T-cell (primary cell): Measurements from ENCODE around the gene FGF19. TPM values are rescaled to one million over a fixed set of nuclear protein-coding genes. Genes with fewer than 3 reads are reported as not detected.

ENCODE experiments used
- ATAC-seq, 4 experiments: fragments of 200-7000 bp in 3 of 4; fragments of 150-1000 bp in 1 of 4; cut with Tn5 transposase; replicated peaks in 1 of 4; 1 replicate in 3 of 4; 2 replicates in 1 of 4; pipeline ENCODE4 v1.10.0; 2021; ENCODE audit warnings: moderate library complexity in 3 of 4, mild to moderate bottlenecking in 2 of 4, moderate number of reproducible peaks in 1 of 4
- CTCF ChIA-PET, 2 donors: fragments of 300-600 bp; sonication (Branson Sonifier 250); formaldehyde crosslinking; loops; one replicate each; lab custom pipeline; 2022; ENCODE audit warnings: antibody characterized with exemption in 2 of 2; lab: Charles Lee
- POLR2A ChIA-PET, 2 donors: fragments of 300-600 bp; sonication (Branson Sonifier 250); formaldehyde crosslinking; loops; one replicate each; lab custom pipeline; 2022; ENCODE audit warnings: antibody characterized with exemption in 2 of 2; lab: Charles Lee
- DNase-seq, 35 experiments: peaks; one replicate each; pipeline versions ENCODE4 v3.0.0 to v3.0.0-alpha.2; 2013 to 2023
- H3K27ac ChIP-seq: one replicate; pipeline ENCODE4 v1.5.1; 2013; ENCODE audit warnings: low read length
- H3K27me3 ChIP-seq, 2 experiments: replicated peaks in 1 of 2; 1 replicate in 1 of 2; 2 replicates in 1 of 2; pipeline versions ENCODE4 v1.6.1 to v1.7.0; 2013; ENCODE audit warnings: low read length in 1 of 2, mixed read lengths in 1 of 2; ENCODE audit not compliant: control insufficient read depth in 2 of 2, insufficient read depth in 2 of 2; ENCODE audit errors: extremely low read depth in 1 of 2
- H3K36me3 ChIP-seq, 2 donors: 1 replicate in 1 of 2; 2 replicates in 1 of 2; pipeline versions ENCODE4 v1.6.1 to v1.7.0; 2013; ENCODE audit warnings: low read length in 1 of 2; ENCODE audit not compliant: control insufficient read depth in 2 of 2, insufficient read depth in 1 of 2; ENCODE audit errors: extremely low read depth in 1 of 2
- H3K4me1 ChIP-seq, 2 experiments: 1 replicate in 1 of 2; 2 replicates in 1 of 2; pipeline versions ENCODE4 v1.6.1 to v1.7.0; 2013; ENCODE audit warnings: low read length in 2 of 2, mixed read lengths in 1 of 2; ENCODE audit not compliant: insufficient read depth in 2 of 2, control insufficient read depth in 1 of 2; ENCODE audit errors: extremely low read depth in 1 of 2
- H3K4me3 ChIP-seq, 2 donors: 1 replicate in 1 of 2; 2 replicates in 1 of 2; pipeline versions ENCODE4 v1.5.1 to v1.7.0; 2013; ENCODE audit warnings: mild to moderate bottlenecking in 2 of 2, low read length in 1 of 2, moderate library complexity in 1 of 2; ENCODE audit not compliant: control insufficient read depth in 1 of 2; ENCODE audit errors: extremely low read depth in 1 of 2
- H3K9me3 ChIP-seq: 2 replicates; pipeline ENCODE4 v1.7.0; 2013
- H3K27ac Mint-ChIP-seq, 2 donors: one replicate each; pipeline ENCODE4 v1.8.0; 2020 to 2021; ENCODE audit warnings: mild to moderate bottlenecking in 2 of 2, mixed read lengths in 2 of 2
- H3K27me3 Mint-ChIP-seq, 2 donors: one replicate each; pipeline ENCODE4 v1.8.0; 2021 to 2022; ENCODE audit warnings: mixed read lengths in 2 of 2
- H3K36me3 Mint-ChIP-seq: one replicate; pipeline ENCODE4 v1.8.0; 2021; ENCODE audit warnings: mixed read lengths
- H3K4me1 Mint-ChIP-seq, 3 donors: one replicate each; pipeline ENCODE4 v1.8.0; 2020 to 2022; ENCODE audit warnings: mixed read lengths in 3 of 3, mild to moderate bottlenecking in 1 of 3
- H3K4me3 Mint-ChIP-seq, 3 donors: one replicate each; pipeline ENCODE4 v1.8.0; 2020 to 2022; ENCODE audit warnings: mild to moderate bottlenecking in 3 of 3, mixed read lengths in 3 of 3, moderate library complexity in 3 of 3
- H3K9me3 Mint-ChIP-seq, 3 donors: one replicate each; pipeline ENCODE4 v1.8.0; 2020 to 2022; ENCODE audit warnings: mixed read lengths in 3 of 3
- WGBS: methylation state at CpG from one replicate; pipeline ENCODE4 v1.1.5; 2013; ENCODE audit warnings: missing lambda C conversion rate; ENCODE audit not compliant: insufficient coverage; 5-methylcytosine and 5-hydroxymethylcytosine counted together
- total RNA-seq, 35 experiments: library from RNA in 6 of 35; stranded (reverse) in 6 of 35; fragments of 120-200 nt in 1 of 35; gene quantifications; one replicate each; pipeline versions ENCODE4 v1.2.1 to v1.2.4 and lab custom pipeline; 2013 to 2026

The FGF19 gene
- total RNA-seq, 5 donors from 2014 or later (not counting 1 experiment from before 2014, with no cell fraction given), result 0.09 TPM; not detected in 4

DNA sequence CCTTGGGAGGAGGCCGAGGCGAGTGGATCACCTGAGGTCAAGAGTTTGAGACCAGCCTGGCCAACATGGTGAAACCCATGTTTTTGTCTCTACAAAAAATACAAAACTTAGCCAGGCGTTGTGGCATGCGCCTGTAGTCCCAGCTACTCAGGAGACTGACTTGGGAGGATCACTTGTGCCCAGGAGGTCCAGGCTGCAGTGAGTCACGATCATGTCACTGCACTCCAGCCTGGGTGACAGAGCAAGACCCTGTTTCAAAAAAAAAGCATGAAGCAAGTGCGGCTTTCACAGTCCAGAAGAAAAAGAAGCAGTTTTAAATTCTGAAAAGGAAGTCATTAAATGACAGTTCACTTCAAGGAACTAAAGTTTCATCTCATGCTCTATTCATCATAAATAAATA, 21.6 kb downstream of the FGF19 start:
- peaks cover 6 to 8% (median 7%) of the 10 kb centered on the region in 3 donors for H3K4me1 Mint-ChIP-seq
- POLR2A ChIA-PET, result no interaction called here
- Histone ChIP-seq H3K9me3 (no peaks in the 10 kb centered on the region), H3K4me3 (no peak overlapping the region), H3K27me3 (peaks cover 2 to 26% of the 10 kb centered on the region in 2 experiments), H3K27ac (no peak overlapping the region), H3K36me3 (no peaks in the 10 kb centered on the region), H3K4me1 (peaks cover 0 to 8% of the 10 kb centered on the region in 2 experiments)
- no peak overlapping the region for H3K27ac Mint-ChIP-seq
- 87% methylated on average over 5 of the region's 6 CpGs for WGBS
- no peaks in the 10 kb centered on the region for H3K36me3 Mint-ChIP-seq
- no peak overlapping the region for H3K4me3 Mint-ChIP-seq
- no peaks in the 10 kb centered on the region for H3K9me3 Mint-ChIP-seq
- ATAC-seq, result no peak
- H3K27me3 Mint-ChIP-seq, result peaks cover 5 to 9% of the 10 kb centered on the region in 2 donors
- CTCF ChIA-PET, result no interaction called here
- DNase-seq, result no peak

DNA sequence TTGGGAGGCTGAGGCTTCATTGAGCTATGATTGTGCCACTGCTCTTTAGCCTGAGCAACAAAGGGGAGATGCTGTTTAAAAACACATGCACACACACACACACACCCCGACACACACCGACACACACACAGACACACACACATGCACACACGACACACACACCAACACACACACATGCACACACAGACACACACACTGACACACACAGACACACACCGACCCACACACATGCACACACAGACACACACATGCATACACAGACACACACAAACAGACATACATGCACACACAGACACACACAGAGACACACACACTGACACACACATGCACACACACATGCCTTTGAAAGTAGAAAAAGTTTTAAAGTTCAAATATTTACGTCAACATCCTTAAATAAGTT, 23.1 kb downstream of the FGF19 start:
- POLR2A ChIA-PET, result no interaction called here
- WGBS, result 86% methylated on average over 3 of the region's 5 CpGs
- ATAC-seq, result no peak

DNA sequence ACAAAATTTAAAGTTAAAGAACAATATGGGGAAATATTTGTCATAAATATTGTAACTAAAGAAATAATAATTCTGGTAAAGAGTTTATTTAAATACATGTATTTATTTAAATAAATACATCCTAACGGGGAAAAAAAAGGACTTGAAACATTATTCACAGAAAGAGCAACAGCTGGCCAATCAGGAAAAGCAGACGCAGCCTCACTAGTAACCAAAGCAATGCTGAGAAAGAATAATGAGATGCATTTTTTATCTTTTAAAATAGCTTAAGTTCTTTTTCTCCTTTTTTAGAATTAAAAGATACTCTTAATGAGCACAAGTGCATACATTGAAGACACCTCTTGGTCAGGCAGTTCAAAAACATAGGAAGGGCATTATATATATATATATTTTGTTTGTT, 26.1 kb downstream of the FGF19 start:
- Mint-ChIP-seq H3K27me3 (no peaks in the 10 kb centered on the region), H3K4me1 (peaks cover 17 to 25% (median 24%) of the 10 kb centered on the region in 3 donors), H3K36me3 (peaks cover 3% of the 10 kb centered on the region), H3K4me3 (no peak overlapping the region), H3K27ac (no peak overlapping the region), H3K9me3 (no peaks in the 10 kb centered on the region)
- DNase-seq, result no peak
- Histone ChIP-seq H3K4me3 (no peak overlapping the region), H3K27me3 (no peaks in the 10 kb centered on the region), H3K4me1 (peaks cover 8 to 21% of the 10 kb centered on the region in 2 experiments), H3K27ac (no peak overlapping the region), H3K9me3 (no peaks in the 10 kb centered on the region), H3K36me3 (no peaks in the 10 kb centered on the region)
- POLR2A ChIA-PET, result no interaction called here
- WGBS, result no CpG with 5 or more reads among the region's 2 CpGs
- no peak for ATAC-seq
- CTCF ChIA-PET, result no interaction called here

More for the DNA sequence above, 23.1 kb downstream of the FGF19 start:
- DNase-seq, result no peak
- no peaks in the 10 kb centered on the region for H3K36me3 ChIP-seq
- no peak overlapping the region for H3K4me3 Mint-ChIP-seq
- H3K27ac ChIP-seq, result no peak overlapping the region
- no peaks in the 10 kb centered on the region for H3K36me3 Mint-ChIP-seq
- H3K9me3 ChIP-seq, result no peaks in the 10 kb centered on the region
- H3K27me3 ChIP-seq, result peaks cover 0 to 10% of the 10 kb centered on the region in 2 experiments
- H3K27me3 Mint-ChIP-seq, result peaks cover 0 to 3% of the 10 kb centered on the region in 2 donors
- CTCF ChIA-PET, result no interaction called here
- H3K4me1 ChIP-seq, result peaks cover 0 to 5% of the 10 kb centered on the region in 2 experiments
- no peaks in the 10 kb centered on the region for H3K9me3 Mint-ChIP-seq
- no peak overlapping the region for H3K4me3 ChIP-seq
- no peak overlapping the region for H3K27ac Mint-ChIP-seq
- peaks cover 3 to 4% (median 3%) of the 10 kb centered on the region in 3 donors for H3K4me1 Mint-ChIP-seq

- peak; percentile 92 to 96 (median 92) for ATAC-seq
- Mint-ChIP-seq H3K27ac (peak within 1 kb of the TSS; percentile 85 to 90), H3K27me3 (no peaks in the 10 kb centered on the region), H3K4me1 (peaks cover 33 to 43% (median 42%) of the 10 kb centered on the region in 3 donors), H3K4me3 (peak within 1 kb of the TSS; percentile 92 to 96 (median 95)), H3K9me3 (no peaks in the 10 kb centered on the region), H3K36me3 (peaks cover 16% of the 10 kb centered on the region)
- Histone ChIP-seq H3K27ac (peak within 1 kb of the TSS; percentile 57), H3K4me1 (peaks cover 8 to 24% of the 10 kb centered on the region in 2 experiments), H3K9me3 (no peaks in the 10 kb centered on the region), H3K4me3 (peak within 1 kb of the TSS; percentile 91 to 94), H3K27me3 (no peaks in the 10 kb centered on the region), H3K36me3 (peaks cover 9 to 16% of the 10 kb centered on the region in 2 donors)
- WGBS, result 4% methylated on average over 67 of the region's 72 CpGs
- peak; percentile 84 to 96 (median 92) for DNase-seq
- ChIA-PET CTCF (interaction anchor here in 1 of 2 donors (0.6 kb wide), 1 partner anchor 926 kb away, joined by 3 read pairs; no protein-coding TSS in a partner anchor), POLR2A (no interaction called here)
Observed at GRCh38 chr11:69674886-69675714, 28.7 kb downstream of the FGF19 start, which contains the start of gene LTO1. LTO1 (minus strand) TSS chr11:69675353; CDS start chr11:69675239, 114 bp downstream.

DNA sequence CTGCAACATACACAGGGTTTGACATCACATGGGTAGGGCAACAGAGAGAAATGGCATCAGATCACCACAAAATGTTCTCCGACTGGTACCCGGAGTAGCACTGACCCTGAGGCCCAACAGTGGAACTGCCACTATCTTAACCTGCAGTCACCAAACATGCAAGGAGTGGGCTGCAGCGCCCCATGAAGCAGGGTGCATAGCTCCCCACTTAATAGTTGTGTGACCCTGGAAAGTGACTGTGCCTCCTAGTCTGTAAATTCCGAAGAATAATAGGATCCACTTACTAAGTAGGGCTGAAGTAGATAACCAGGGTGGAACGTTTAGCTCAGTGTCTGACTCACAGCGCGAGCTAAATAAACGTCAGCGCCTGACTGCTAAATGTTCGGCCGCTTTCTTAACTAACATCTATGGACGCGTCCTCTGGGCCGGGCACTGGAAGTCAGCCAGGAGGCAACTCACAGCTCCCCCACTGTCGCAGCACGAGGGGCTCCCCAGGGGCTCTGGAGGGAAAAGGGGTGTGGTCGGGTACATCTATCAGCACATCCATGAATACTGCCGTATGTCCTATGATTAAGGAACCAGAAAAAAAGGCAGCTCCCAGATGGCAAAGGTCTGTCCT, 29.4 kb downstream of the FGF19 start:
- Histone ChIP-seq H3K4me1 (peaks cover 8 to 24% of the 10 kb centered on the region in 2 experiments), H3K36me3 (peaks cover 12 to 21% of the 10 kb centered on the region in 2 donors), H3K9me3 (no peaks in the 10 kb centered on the region), H3K27ac (peak overlapping the region; percentile 57), H3K4me3 (peak overlapping the region; percentile 91 to 94), H3K27me3 (no peaks in the 10 kb centered on the region)
- Mint-ChIP-seq H3K9me3 (no peaks in the 10 kb centered on the region), H3K27me3 (no peaks in the 10 kb centered on the region), H3K36me3 (peaks cover 17% of the 10 kb centered on the region), H3K4me1 (peaks cover 35 to 45% (median 44%) of the 10 kb centered on the region in 3 donors), H3K4me3 (peak overlapping the region; percentile 92 to 96 (median 95)), H3K27ac (peak overlapping the region; percentile 72 to 85)
- WGBS, result 25% methylated on average over 12 of the region's 18 CpGs
- ChIA-PET POLR2A (no interaction called here), CTCF (no interaction called here)
- DNase-seq (peak in 1 of 35 experiments; percentile 11), ATAC-seq (peak in 1 of 4 experiments; percentile 2)

- H3K4me3 ChIP-seq, result no peak overlapping the region
- Mint-ChIP-seq H3K4me3 (no peak overlapping the region), H3K27me3 (no peaks in the 10 kb centered on the region), H3K4me1 (peaks cover 39 to 45% (median 44%) of the 10 kb centered on the region in 3 donors), H3K9me3 (no peaks in the 10 kb centered on the region), H3K27ac (peak overlapping the region in 1 of 2 donors; percentile 15), H3K36me3 (peaks cover 28% of the 10 kb centered on the region)
- POLR2A ChIA-PET, result no interaction called here
- no peaks in the 10 kb centered on the region for H3K27me3 ChIP-seq
- no peak overlapping the region for H3K27ac ChIP-seq
- 96% methylated on average over 7 of the region's 10 CpGs for WGBS
- no peaks in the 10 kb centered on the region for H3K9me3 ChIP-seq
- CTCF ChIA-PET, result interaction anchor here in 1 of 2 donors (0.6 kb wide), 2 partner anchors 127 to 171 kb away, joined by 3 to 7 read pairs; no protein-coding TSS in a partner anchor
- DNase-seq, result no peak
- peaks cover 28 to 37% of the 10 kb centered on the region in 2 donors for H3K36me3 ChIP-seq
- ATAC-seq, result no peak
- peaks cover 8 to 24% of the 10 kb centered on the region in 2 experiments for H3K4me1 ChIP-seq
Observed at GRCh38 chr11:69671734-69672465, 31.9 kb downstream of the FGF19 start.
